ENCODE measurements around the gene P2RY11. TPM values are rescaled to one million over a fixed set of nuclear protein-coding genes. Genes with fewer than 3 reads are reported as not detected.

P2RY11 gene
- polyA plus RNA-seq, 2 donors = 6.6 to 12.8 TPM

DNA sequence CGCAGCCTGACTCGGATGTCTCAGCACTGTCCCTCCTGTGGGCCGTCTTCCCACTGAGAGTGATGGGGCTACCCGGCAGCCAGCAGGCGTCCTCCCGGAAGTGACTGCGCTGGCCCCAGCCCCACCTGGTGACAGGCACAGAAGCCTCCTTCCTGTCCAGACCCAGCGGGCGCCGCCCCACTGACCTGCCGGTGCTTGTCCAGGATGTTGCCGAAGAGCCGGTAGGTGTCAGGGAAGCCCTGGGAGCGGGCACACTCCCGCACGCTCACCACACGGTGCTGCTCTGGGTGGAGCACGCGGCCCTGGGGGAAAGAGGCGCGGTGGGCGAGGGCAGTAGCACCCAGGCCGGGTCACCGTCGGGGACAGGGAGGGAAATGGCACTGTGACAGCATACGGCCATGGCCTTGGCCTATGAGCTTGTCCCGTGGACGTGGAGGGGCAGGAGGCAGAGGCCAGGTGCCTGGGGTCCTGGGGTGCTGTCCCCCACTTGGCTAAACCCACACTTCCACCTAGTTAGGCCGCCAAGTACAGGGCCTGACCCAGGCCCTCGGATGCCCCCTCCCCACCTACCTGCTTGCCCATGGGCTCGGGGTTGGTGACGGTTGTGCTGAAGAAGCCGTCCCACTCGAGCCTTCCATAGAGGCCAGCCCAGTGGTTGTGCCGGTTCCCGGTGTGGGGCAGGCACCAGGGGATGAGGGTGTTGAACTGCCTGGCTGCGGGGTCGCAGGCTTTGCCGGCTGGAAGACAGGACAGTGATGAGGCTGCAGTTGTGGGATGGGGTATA lies 24.2 kb downstream of the P2RY11 start:
- 76 to 84% methylated on average over 38 to 39 of the region's 39 CpGs for WGBS, 2 donors
- H3K27ac ChIP-seq (ENCODE audit: low read depth in 2 of 2, low read length in 1 of 2) = peak overlapping the region in 1 of 2 donors; percentile 27
- H3K27me3 ChIP-seq (ENCODE audit: control insufficient read depth in 1 of 2, insufficient read depth in 2 of 2, low read length in 2 of 2) = no peaks in the 10 kb centered on the region
- peaks cover 10 to 58% of the 10 kb centered on the region in 2 donors for H3K36me3 ChIP-seq (ENCODE audit: control insufficient read depth in 2 of 2, insufficient read depth in 2 of 2, low read length in 1 of 2)
- H3K9me3 ChIP-seq (ENCODE audit: control insufficient read depth in 2 of 2, insufficient read depth in 1 of 2, low read depth in 1 of 2, low read length in 1 of 2) = no peaks in the 10 kb centered on the region
- H3K4me3 ChIP-seq (ENCODE audit: low read depth in 1 of 2, low read length in 2 of 2) = no peak overlapping the region
- H3K4me1 ChIP-seq (ENCODE audit: control insufficient read depth in 2 of 2, insufficient read depth in 2 of 2, low read length in 1 of 2) = peaks cover 0 to 7% of the 10 kb centered on the region in 2 donors

DNA sequence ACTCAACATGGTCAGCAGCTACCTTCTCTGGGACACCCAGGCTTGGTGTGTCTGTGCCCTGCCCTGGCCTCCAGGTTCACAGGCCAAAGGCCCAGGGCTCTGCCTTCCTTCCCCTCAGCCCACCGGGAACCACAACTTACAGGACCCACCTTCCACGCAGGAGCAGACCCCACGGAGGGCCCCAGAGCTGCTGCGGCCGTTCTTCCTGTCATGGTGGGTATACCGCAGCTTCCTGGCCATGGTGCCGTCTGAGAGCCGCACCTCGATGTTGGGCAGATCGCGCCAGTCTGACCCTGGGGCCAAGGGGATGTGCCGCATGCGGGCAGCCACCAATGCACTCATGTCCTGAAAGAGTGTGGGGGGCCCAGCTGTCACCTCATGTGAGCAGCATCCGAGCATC lies 25.4 kb downstream of the P2RY11 start:
- 95% methylated on average over 14 of the region's 14 CpGs for WGBS, 2 donors

DNA sequence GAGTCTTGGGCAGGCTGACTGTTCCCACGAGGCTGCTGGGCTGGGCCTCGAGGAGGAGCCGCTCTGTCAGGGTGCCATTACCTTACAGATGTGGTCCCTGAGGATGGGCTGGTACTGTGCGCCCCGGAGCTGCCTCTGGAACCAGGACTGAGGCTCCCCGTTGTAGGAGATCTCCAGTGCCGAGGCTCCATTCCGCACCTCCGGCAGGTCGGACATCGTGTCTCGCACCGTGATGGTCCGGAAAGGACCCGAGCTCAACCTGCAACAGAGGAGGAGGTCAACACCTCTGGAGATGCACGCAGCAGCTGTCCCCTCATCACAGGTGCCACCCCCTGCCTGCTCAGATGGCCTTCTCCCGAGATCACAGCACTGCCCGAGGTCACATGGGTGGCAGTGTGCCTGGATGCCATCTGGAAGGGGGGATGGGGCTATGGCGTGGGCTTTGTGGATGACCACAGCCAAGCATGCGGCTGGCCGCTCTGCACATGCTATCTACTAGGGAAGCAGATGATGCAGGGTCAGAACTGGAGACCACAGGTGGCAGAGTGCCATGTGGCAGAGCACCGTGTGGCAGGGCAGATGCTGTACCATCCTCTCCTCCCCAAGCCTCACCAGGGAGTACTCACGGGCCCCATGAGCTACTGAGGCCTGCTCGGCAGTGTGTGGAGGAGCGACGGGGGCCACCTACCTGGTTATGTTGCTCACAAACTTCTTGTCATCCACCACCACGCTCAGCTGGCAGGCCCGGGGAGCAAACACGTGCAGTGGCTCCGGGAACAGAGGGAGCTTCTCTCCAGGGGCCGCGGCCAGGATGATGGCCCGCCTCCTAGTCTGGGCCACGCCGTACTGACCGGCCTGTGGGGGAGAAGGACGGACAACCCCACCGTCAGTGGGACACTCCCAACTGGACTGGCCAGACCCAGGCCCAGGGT lies 26.5 kb downstream of the P2RY11 start:
- H3K9me3 ChIP-seq (ENCODE audit: control insufficient read depth in 2 of 2, insufficient read depth in 1 of 2, low read depth in 1 of 2, low read length in 1 of 2) = no peaks in the 10 kb centered on the region
- peaks cover 0 to 7% of the 10 kb centered on the region in 2 donors for H3K4me1 ChIP-seq (ENCODE audit: control insufficient read depth in 2 of 2, insufficient read depth in 2 of 2, low read length in 1 of 2)
- no peaks in the 10 kb centered on the region for H3K27me3 ChIP-seq (ENCODE audit: control insufficient read depth in 1 of 2, insufficient read depth in 2 of 2, low read length in 2 of 2)
- H3K27ac ChIP-seq (ENCODE audit: low read depth in 2 of 2, low read length in 1 of 2) = no peak overlapping the region
- no peak overlapping the region for H3K4me3 ChIP-seq (ENCODE audit: low read depth in 1 of 2, low read length in 2 of 2)
- 90 to 92% methylated on average over 38 of the region's 38 CpGs for WGBS, 2 donors
- peaks cover 12 to 63% of the 10 kb centered on the region in 2 donors for H3K36me3 ChIP-seq (ENCODE audit: control insufficient read depth in 2 of 2, insufficient read depth in 2 of 2, low read length in 1 of 2)

More for the DNA sequence above, 25.4 kb downstream of the P2RY11 start:
- Histone ChIP-seq H3K4me1 (ENCODE audit: control insufficient read depth in 2 of 2, insufficient read depth in 2 of 2, low read length in 1 of 2) (peaks cover 0 to 7% of the 10 kb centered on the region in 2 donors), H3K27ac (ENCODE audit: low read depth in 2 of 2, low read length in 1 of 2) (no peak overlapping the region), H3K4me3 (ENCODE audit: low read depth in 1 of 2, low read length in 2 of 2) (no peak overlapping the region), H3K27me3 (ENCODE audit: control insufficient read depth in 1 of 2, insufficient read depth in 2 of 2, low read length in 2 of 2) (no peaks in the 10 kb centered on the region), H3K9me3 (ENCODE audit: control insufficient read depth in 2 of 2, insufficient read depth in 1 of 2, low read depth in 1 of 2, low read length in 1 of 2) (no peaks in the 10 kb centered on the region), H3K36me3 (ENCODE audit: control insufficient read depth in 2 of 2, insufficient read depth in 2 of 2, low read length in 1 of 2) (peaks cover 12 to 63% of the 10 kb centered on the region in 2 donors)

DNA sequence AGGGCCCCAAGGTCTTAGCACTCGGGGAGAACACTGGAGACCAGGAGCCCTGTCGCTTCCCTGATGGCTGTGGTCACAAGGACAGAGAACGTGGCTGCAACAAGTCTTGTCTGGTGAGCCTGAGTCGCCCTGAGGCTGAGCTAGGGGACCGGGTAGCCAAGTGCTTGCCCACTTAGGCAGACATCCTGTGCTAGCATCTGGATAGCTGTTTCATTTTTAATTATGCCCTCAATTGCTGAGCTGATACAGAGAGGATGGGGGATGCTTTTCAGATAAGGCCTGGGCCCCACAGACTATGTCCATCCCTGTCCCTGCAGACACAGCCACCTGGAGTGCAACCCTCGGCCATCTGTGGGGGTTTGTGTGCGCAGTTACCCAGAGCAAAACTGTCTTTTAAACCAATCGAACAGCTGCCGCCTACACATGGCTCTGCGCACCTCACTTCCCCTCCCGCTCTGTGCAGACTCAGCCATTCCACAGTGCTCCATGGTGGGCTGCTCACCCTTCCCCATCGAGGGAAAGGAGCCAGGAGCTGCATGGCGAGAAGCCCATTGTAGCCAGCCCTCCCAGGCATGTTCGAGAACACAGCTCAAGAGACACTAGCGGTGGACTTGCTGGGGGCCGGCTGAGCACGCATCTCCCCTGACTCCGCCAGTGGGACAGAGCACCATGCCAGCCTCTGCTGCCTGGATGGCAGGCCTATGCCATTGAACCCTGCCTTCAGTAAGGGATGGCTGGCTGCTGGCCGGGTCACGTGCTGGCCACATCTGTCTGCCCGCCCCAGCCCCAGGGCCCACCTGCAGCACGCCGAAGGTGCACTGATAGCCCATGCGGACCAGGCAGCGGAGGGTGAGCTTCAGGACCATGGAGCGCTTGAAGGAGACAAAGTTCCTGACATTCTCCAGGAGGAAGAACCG lies 27.6 kb downstream of the P2RY11 start:
- Histone ChIP-seq H3K4me3 (ENCODE audit: low read depth in 1 of 2, low read length in 2 of 2) (no peak overlapping the region), H3K27ac (ENCODE audit: low read depth in 2 of 2, low read length in 1 of 2) (no peak overlapping the region), H3K9me3 (ENCODE audit: control insufficient read depth in 2 of 2, insufficient read depth in 1 of 2, low read depth in 1 of 2, low read length in 1 of 2) (no peaks in the 10 kb centered on the region), H3K4me1 (ENCODE audit: control insufficient read depth in 2 of 2, insufficient read depth in 2 of 2, low read length in 1 of 2) (peaks cover 0 to 7% of the 10 kb centered on the region in 2 donors), H3K36me3 (ENCODE audit: control insufficient read depth in 2 of 2, insufficient read depth in 2 of 2, low read length in 1 of 2) (peaks cover 17 to 64% of the 10 kb centered on the region in 2 donors), H3K27me3 (ENCODE audit: control insufficient read depth in 1 of 2, insufficient read depth in 2 of 2, low read length in 2 of 2) (no peaks in the 10 kb centered on the region)
- 91 to 93% methylated on average over 27 of the region's 27 CpGs for WGBS, 2 donors

DNA sequence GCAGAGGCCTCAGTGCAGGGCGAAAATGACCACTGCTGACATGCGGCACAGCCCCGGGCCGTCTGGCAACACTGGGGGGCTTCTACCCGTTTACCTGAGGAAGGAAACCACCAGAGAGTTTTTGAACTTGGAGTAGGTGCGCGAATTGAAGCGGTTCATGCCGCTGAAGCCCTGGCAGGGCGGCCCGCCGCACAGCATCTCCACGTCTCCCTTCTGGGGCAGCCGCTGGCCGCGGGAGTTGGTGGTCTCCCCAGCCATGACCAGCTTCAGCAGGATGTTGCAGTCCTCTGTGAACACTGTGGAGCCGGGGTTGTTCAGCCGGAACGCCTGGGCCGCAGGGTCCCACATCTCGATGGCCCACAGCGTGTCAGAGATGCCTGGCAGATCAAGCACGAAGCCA lies 28.5 kb downstream of the P2RY11 start:
- 94 to 95% methylated on average over 23 of the region's 23 CpGs for WGBS, 2 donors
- H3K4me1 ChIP-seq (ENCODE audit: control insufficient read depth in 2 of 2, insufficient read depth in 2 of 2, low read length in 1 of 2) = peaks cover 0 to 7% of the 10 kb centered on the region in 2 donors
- peaks cover 18 to 69% of the 10 kb centered on the region in 2 donors for H3K36me3 ChIP-seq (ENCODE audit: control insufficient read depth in 2 of 2, insufficient read depth in 2 of 2, low read length in 1 of 2)

DNA sequence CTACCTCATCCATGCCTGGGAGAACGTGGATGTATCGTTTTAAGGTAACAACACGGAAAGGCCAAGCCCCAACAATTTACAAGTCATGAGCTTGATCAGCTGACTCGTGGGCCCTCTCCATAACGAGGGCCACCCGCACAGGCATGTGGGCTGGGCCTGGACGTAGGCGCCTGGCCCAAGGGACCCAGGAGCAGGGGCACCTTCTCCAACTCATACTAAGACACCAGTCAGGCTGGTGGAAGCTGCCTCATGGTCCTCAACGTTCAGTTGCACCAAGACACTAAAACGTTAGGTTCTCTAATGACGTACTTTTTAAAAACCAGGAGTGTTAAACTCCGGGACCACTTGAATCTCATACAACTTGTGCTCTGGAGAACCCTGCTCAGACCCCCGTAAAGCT lies 30.0 kb downstream of the P2RY11 start:
- 92 to 93% methylated on average over 13 of the region's 13 CpGs for WGBS, 2 donors
- Histone ChIP-seq H3K4me1 (ENCODE audit: control insufficient read depth in 2 of 2, insufficient read depth in 2 of 2, low read length in 1 of 2) (no peaks in the 10 kb centered on the region), H3K4me3 (ENCODE audit: low read depth in 1 of 2, low read length in 2 of 2) (no peak overlapping the region), H3K36me3 (ENCODE audit: control insufficient read depth in 2 of 2, insufficient read depth in 2 of 2, low read length in 1 of 2) (peaks cover 25 to 72% of the 10 kb centered on the region in 2 donors), H3K9me3 (ENCODE audit: control insufficient read depth in 2 of 2, insufficient read depth in 1 of 2, low read depth in 1 of 2, low read length in 1 of 2) (no peaks in the 10 kb centered on the region), H3K27ac (ENCODE audit: low read depth in 2 of 2, low read length in 1 of 2) (no peak overlapping the region), H3K27me3 (ENCODE audit: control insufficient read depth in 1 of 2, insufficient read depth in 2 of 2, low read length in 2 of 2) (no peaks in the 10 kb centered on the region)

More for the DNA sequence above, 28.5 kb downstream of the P2RY11 start:
- no peaks in the 10 kb centered on the region for H3K27me3 ChIP-seq (ENCODE audit: control insufficient read depth in 1 of 2, insufficient read depth in 2 of 2, low read length in 2 of 2)
- H3K27ac ChIP-seq (ENCODE audit: low read depth in 2 of 2, low read length in 1 of 2) = no peak overlapping the region
- no peaks in the 10 kb centered on the region for H3K9me3 ChIP-seq (ENCODE audit: control insufficient read depth in 2 of 2, insufficient read depth in 1 of 2, low read depth in 1 of 2, low read length in 1 of 2)
- no peak overlapping the region for H3K4me3 ChIP-seq (ENCODE audit: low read depth in 1 of 2, low read length in 2 of 2)

DNA sequence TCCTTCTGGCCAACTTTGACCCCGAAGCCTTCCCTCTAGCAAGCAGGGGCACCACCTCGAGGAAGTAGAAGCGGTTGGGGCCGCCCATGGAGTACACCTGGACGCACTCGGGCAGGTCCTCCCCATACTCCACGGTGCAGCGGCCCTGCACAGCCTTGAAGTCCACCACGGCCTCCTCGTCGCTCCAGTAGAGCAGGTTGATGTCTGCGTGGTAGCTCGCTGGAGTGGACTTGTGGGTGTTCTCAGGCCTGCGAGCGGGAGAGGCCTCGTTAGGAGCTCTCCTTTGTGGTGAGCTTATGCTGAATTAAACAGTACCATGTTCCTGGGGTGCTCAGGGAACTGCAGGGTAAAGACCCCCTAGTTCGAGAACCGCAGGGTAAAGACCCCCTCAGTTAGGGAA lies 30.5 kb downstream of the P2RY11 start:
- Histone ChIP-seq H3K9me3 (ENCODE audit: control insufficient read depth in 2 of 2, insufficient read depth in 1 of 2, low read depth in 1 of 2, low read length in 1 of 2) (no peaks in the 10 kb centered on the region), H3K4me1 (ENCODE audit: control insufficient read depth in 2 of 2, insufficient read depth in 2 of 2, low read length in 1 of 2) (no peaks in the 10 kb centered on the region), H3K27me3 (ENCODE audit: control insufficient read depth in 1 of 2, insufficient read depth in 2 of 2, low read length in 2 of 2) (no peaks in the 10 kb centered on the region), H3K27ac (ENCODE audit: low read depth in 2 of 2, low read length in 1 of 2) (peak overlapping the region in 1 of 2 donors; percentile 29), H3K36me3 (ENCODE audit: control insufficient read depth in 2 of 2, insufficient read depth in 2 of 2, low read length in 1 of 2) (peaks cover 25 to 70% of the 10 kb centered on the region in 2 donors), H3K4me3 (ENCODE audit: low read depth in 1 of 2, low read length in 2 of 2) (no peak overlapping the region)
- 95 to 96% methylated on average over 18 of the region's 18 CpGs for WGBS, 2 donors

DNA sequence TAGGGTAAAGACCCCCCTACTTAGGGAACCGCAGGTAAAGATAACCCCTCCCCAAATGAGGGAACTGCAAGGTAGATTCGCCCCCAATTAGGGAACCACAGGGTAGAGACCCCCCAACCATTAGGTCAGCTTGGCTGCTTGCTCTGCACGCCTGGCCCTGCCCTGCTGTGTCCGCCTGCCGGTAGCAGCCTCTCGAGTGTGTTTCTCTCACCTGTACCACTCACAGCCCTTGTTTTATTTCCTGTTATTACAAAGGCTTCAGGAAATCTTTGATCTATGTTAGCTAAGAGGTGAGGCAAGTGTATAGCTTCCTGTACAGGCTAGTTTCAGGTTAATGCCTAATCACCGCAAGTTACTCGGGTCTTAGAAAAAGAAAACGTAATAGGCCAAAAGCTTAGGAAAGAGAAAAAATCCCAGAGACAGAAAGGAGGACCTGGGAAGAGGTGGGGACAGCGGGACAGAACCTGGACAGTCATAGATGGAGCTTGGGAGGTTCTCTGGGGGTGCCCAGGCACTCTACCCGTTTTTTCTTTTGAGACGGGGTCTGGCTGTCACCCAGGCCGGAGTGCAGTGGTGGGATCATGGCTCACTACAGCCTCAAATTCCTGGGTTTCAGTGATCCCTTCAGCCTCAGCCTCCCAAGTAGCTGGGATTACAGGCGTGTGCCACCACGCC lies 31.3 kb downstream of the P2RY11 start:
- H3K4me1 ChIP-seq (ENCODE audit: control insufficient read depth in 2 of 2, insufficient read depth in 2 of 2, low read length in 1 of 2) = no peaks in the 10 kb centered on the region
- H3K4me3 ChIP-seq (ENCODE audit: low read depth in 1 of 2, low read length in 2 of 2) = no peak overlapping the region
- no peaks in the 10 kb centered on the region for H3K27me3 ChIP-seq (ENCODE audit: control insufficient read depth in 1 of 2, insufficient read depth in 2 of 2, low read length in 2 of 2)
- 74 to 76% methylated on average over 15 of the region's 15 CpGs for whole genome bisulfite sequencing, 2 donors
- H3K27ac ChIP-seq (ENCODE audit: low read depth in 2 of 2, low read length in 1 of 2) = peak overlapping the region; percentile 75 to 87
- H3K36me3 ChIP-seq (ENCODE audit: control insufficient read depth in 2 of 2, insufficient read depth in 2 of 2, low read length in 1 of 2) = peaks cover 25 to 61% of the 10 kb centered on the region in 2 donors
- H3K9me3 ChIP-seq (ENCODE audit: control insufficient read depth in 2 of 2, insufficient read depth in 1 of 2, low read depth in 1 of 2, low read length in 1 of 2) = no peaks in the 10 kb centered on the region
